H1 (cell line): ENCODE data around the gene DNLZ. TPM values are rescaled to one million over a fixed set of nuclear protein-coding genes. Genes with fewer than 3 reads are reported as not detected.

Experiments used
- CTCF ChIA-PET: fragments of 300-600 bp; sonication (Branson Sonifier 250); formaldehyde crosslinking; loops from one replicate; lab custom pipeline; 2021; ENCODE audit not compliant: partially characterized antibody; lab: Charles Lee
- POLR2A ChIA-PET: fragments of 300-600 bp; sonication (Branson Sonifier 250); formaldehyde crosslinking; loops from one replicate; lab custom pipeline; 2021; ENCODE audit warnings: inconsistent platforms; ENCODE audit not compliant: partially characterized antibody; lab: Charles Lee
- DNase-seq, 2 experiments: peaks; one replicate each; pipeline versions ENCODE4 v3.0.0 to v3.0.0-alpha.2; 2010 to 2022; ENCODE audit warnings: low spot score in 2 of 2, low read depth in 1 of 2, mixed read lengths in 1 of 2
- FAIRE-seq: peaks from 2 replicates; lab custom pipeline; 2011; peaks lifted over from hg19 to GRCh38; lab: Jason Lieb, UNC
- H2AFZ ChIP-seq: 2 replicates; pipeline ENCODE4 v1.8.1; 2012; ENCODE audit warnings: low read length, inconsistent platforms
- H2AK5ac ChIP-seq: 2 replicates; pipeline ENCODE4 v1.6.1; 2013; ENCODE audit warnings: low read depth, low read length
- H2BK120ac ChIP-seq: replicated peaks from 2 replicates; pipeline ENCODE3; 2013; ENCODE audit warnings: low read depth, low read length, inconsistent platforms
- H2BK12ac ChIP-seq: 2 replicates; pipeline ENCODE4 v1.6.1; 2013; ENCODE audit warnings: low read depth, low read length
- H2BK15ac ChIP-seq: 2 replicates; pipeline ENCODE4 v1.6.1; 2013; ENCODE audit warnings: low read length
- H2BK20ac ChIP-seq: 2 replicates; pipeline ENCODE4 v1.6.1; 2013; ENCODE audit warnings: low read length
- H2BK5ac ChIP-seq: 2 replicates; pipeline ENCODE4 v1.6.1; 2013; ENCODE audit warnings: low read depth, low read length
- H3K14ac ChIP-seq: 2 replicates; pipeline ENCODE4 v1.6.1; 2013; ENCODE audit warnings: inconsistent platforms; ENCODE audit not compliant: insufficient read length
- H3K18ac ChIP-seq: 2 replicates; pipeline ENCODE4 v1.6.1; 2013; ENCODE audit warnings: low read length; ENCODE audit errors: extremely low read depth
- H3K23ac ChIP-seq: 2 replicates; pipeline ENCODE4 v1.6.1; 2013; ENCODE audit warnings: inconsistent platforms; ENCODE audit not compliant: insufficient read length
- H3K23me2 ChIP-seq: 2 replicates; pipeline ENCODE4 v1.6.1; 2013; ENCODE audit warnings: low read depth, low read length
- H3K27ac ChIP-seq: 2 replicates; pipeline ENCODE4 v1.6.1; 2011; ENCODE audit warnings: low read depth, low read length, inconsistent platforms
- H3K27me3 ChIP-seq, 4 experiments: replicated peaks in 1 of 4; 1 replicate in 1 of 4; 2 replicates in 3 of 4; pipeline versions ENCODE4 v1.6.1 to v1.8.1; 2011 to 2013; ENCODE audit warnings: low read length in 3 of 4, mild to moderate bottlenecking in 3 of 4, inconsistent platforms in 2 of 4, mixed read lengths in 2 of 4, moderate library complexity in 1 of 4; ENCODE audit not compliant: control insufficient read depth in 3 of 4, insufficient read depth in 3 of 4; ENCODE audit errors: extremely low read depth in 1 of 4
- H3K36me3 ChIP-seq, 4 experiments: 2 replicates each; pipeline versions ENCODE4 v1.6.1 to v1.8.1; 2011 to 2013; ENCODE audit warnings: mild to moderate bottlenecking in 4 of 4, low read length in 3 of 4, moderate library complexity in 2 of 4, control low read depth in 1 of 4, inconsistent platforms in 1 of 4; ENCODE audit not compliant: insufficient read depth in 4 of 4, control insufficient read depth in 2 of 4
- H3K4ac ChIP-seq: replicated peaks from 2 replicates; pipeline ENCODE3; 2013; ENCODE audit warnings: low read length, low read depth, mixed read lengths, inconsistent platforms; ENCODE audit not compliant: insufficient read length
- H3K4me1 ChIP-seq, 4 experiments: replicated peaks in 1 of 4; 1 replicate in 1 of 4; 2 replicates in 3 of 4; pipeline versions ENCODE4 v1.6.1 to v1.8.1; 2011 to 2013; ENCODE audit warnings: low read length in 3 of 4, inconsistent platforms in 2 of 4, mixed read lengths in 1 of 4; ENCODE audit not compliant: insufficient read depth in 4 of 4, control insufficient read depth in 3 of 4
- H3K4me2 ChIP-seq, 2 experiments: 2 replicates each; pipeline versions ENCODE4 v1.6.1 to v1.8.1; 2011 to 2013; ENCODE audit warnings: low read depth in 2 of 2, low read length in 2 of 2, control low read depth in 1 of 2, inconsistent platforms in 1 of 2, mild to moderate bottlenecking in 1 of 2; ENCODE audit not compliant: insufficient read depth in 1 of 2
- H3K4me3 ChIP-seq, 4 experiments: fragments of 200-600, 300-600 bp in 1 of 4; sonication (generic), shearing (Covaris generic), sonication (Bioruptor Twin) in 1 of 4; 2 replicates each; pipeline versions ENCODE4 v1.5.1 to v1.8.1; 2011 to 2016; ENCODE audit warnings: low read length in 4 of 4, low read depth in 3 of 4, control low read depth in 2 of 4, inconsistent platforms in 2 of 4, mild to moderate bottlenecking in 2 of 4, mixed read lengths in 1 of 4, moderate library complexity in 1 of 4; ENCODE audit not compliant: insufficient read depth in 2 of 4; ENCODE audit errors: extremely low read depth in 1 of 4
- H3K56ac ChIP-seq: replicated peaks from 2 replicates; pipeline ENCODE3; 2013; ENCODE audit warnings: low read depth, mild to moderate bottlenecking, mixed read lengths, low read length, inconsistent platforms; ENCODE audit not compliant: insufficient read length
- H3K79me1 ChIP-seq: 2 replicates; pipeline ENCODE4 v1.6.1; 2013; ENCODE audit warnings: low read depth, low read length, control low read depth
- H3K79me2 ChIP-seq, 2 experiments: 2 replicates each; pipeline versions ENCODE4 v1.6.1 to v1.8.1; 2012 to 2013; ENCODE audit warnings: low read length in 2 of 2, mild to moderate bottlenecking in 2 of 2, inconsistent platforms in 1 of 2; ENCODE audit not compliant: insufficient read depth in 2 of 2, control insufficient read depth in 1 of 2
- H3K9ac ChIP-seq, 4 experiments: replicated peaks in 1 of 4; 1 replicate in 1 of 4; 2 replicates in 3 of 4; pipeline versions ENCODE4 v1.6.1 to v1.8.1; 2011 to 2013; ENCODE audit warnings: low read depth in 3 of 4, low read length in 3 of 4, control low read depth in 2 of 4, mild to moderate bottlenecking in 2 of 4, moderate library complexity in 2 of 4, inconsistent platforms in 1 of 4; ENCODE audit errors: extremely low read depth in 1 of 4
- H3K9me3 ChIP-seq, 2 experiments: 2 replicates each; pipeline versions ENCODE4 v1.6.1 to v1.8.1; 2012 to 2013; ENCODE audit warnings: mild to moderate bottlenecking in 2 of 2, moderate library complexity in 2 of 2, control low read depth in 1 of 2, inconsistent platforms in 1 of 2, low read depth in 1 of 2, low read length in 1 of 2, mixed read lengths in 1 of 2; ENCODE audit not compliant: insufficient read depth in 2 of 2
- H4K20me1 ChIP-seq, 2 experiments: replicated peaks in 1 of 2; 2 replicates each; pipeline versions ENCODE3 to v1.8.1; 2011 to 2013; ENCODE audit warnings: inconsistent platforms in 2 of 2, low read length in 2 of 2, mild to moderate bottlenecking in 1 of 2; ENCODE audit not compliant: insufficient read depth in 2 of 2, control insufficient read depth in 1 of 2
- H4K5ac ChIP-seq: 2 replicates; pipeline ENCODE4 v1.6.1; 2013; ENCODE audit warnings: low read length, low read depth, mixed read lengths, inconsistent platforms; ENCODE audit not compliant: insufficient read length
- H4K8ac ChIP-seq: 2 replicates; pipeline ENCODE4 v1.8.0; 2013; ENCODE audit warnings: mild to moderate bottlenecking, moderate library complexity, low read length, inconsistent platforms; ENCODE audit not compliant: insufficient read depth; ENCODE audit errors: extremely low read depth
- H4K91ac ChIP-seq: replicated peaks from 2 replicates; pipeline ENCODE3; 2013; ENCODE audit warnings: low read length, mixed read lengths, inconsistent platforms; ENCODE audit not compliant: insufficient read length
- BACH1 ChIP-seq: IDR thresholded peaks from 2 replicates; pipeline ENCODE4 v1.6.1; 2012; ENCODE audit warnings: low read length, improper control_type of control experiment
- BRCA1 ChIP-seq: IDR thresholded peaks from 2 replicates; pipeline ENCODE4 v1.6.1; 2012; ENCODE audit warnings: low read depth, low read length, improper control_type of control experiment
- KDM1A ChIP-seq: fragments of 200-600, 300-600 bp; sonication (generic); IDR thresholded peaks from 2 replicates; pipeline ENCODE4 v1.7.1; 2016; ENCODE audit warnings: mild to moderate bottlenecking, low read length, borderline replicate concordance
- NANOG ChIP-seq: IDR thresholded peaks from 2 replicates; pipeline ENCODE4 v1.6.1; 2011; ENCODE audit warnings: low read length, low read depth, mild to moderate bottlenecking, inconsistent platforms; ENCODE audit not compliant: insufficient read depth, poor library complexity, severe bottlenecking
- RXRA ChIP-seq: IDR thresholded peaks from 2 replicates; pipeline ENCODE4 v1.6.1; 2011; ENCODE audit warnings: low read depth, mild to moderate bottlenecking, low read length, moderate library complexity; ENCODE audit not compliant: insufficient read depth
- TAF7 ChIP-seq: optimal IDR thresholded peaks from 2 replicates; pipeline ENCODE3; 2011; ENCODE audit warnings: low read depth, mild to moderate bottlenecking, inconsistent platforms, low read length, moderate library complexity, borderline replicate concordance
- WGBS, 2 experiments: shearing (Covaris generic) in 1 of 2; methylation state at CpG; one replicate each; pipeline versions ENCODE4 v1.1.6 to v1.1.7; 2013 to 2015; ENCODE audit warnings: low lambda C conversion rate in 2 of 2, mixed read lengths in 2 of 2, inconsistent platforms in 1 of 2, low coverage in 1 of 2, missing lambda C conversion rate in 1 of 2; ENCODE audit not compliant: insufficient replicate concordance in 2 of 2, insufficient coverage in 1 of 2, insufficient read length in 1 of 2; ENCODE audit errors: extremely low coverage in 1 of 2, missing lambda C conversion rate in 1 of 2; 5-methylcytosine and 5-hydroxymethylcytosine counted together
- polyA plus RNA-seq, 7 experiments: library from polyadenylated mRNA; depleted of rRNA in 3 of 7; stranded (reverse) in 5 of 7; unstranded in 2 of 7; fragments of >200 nt in 5 of 7; fragments of 200-250 nt in 2 of 7; gene quantifications; 1 replicate in 5 of 7; 2 replicates in 1 of 7; 4 replicates in 1 of 7; pipeline versions ENCODE4 v1.2.1 to v1.2.3, GENCODE V29; 2011 to 2013; ENCODE audit warnings: missing spikeins in 2 of 7, mixed read lengths in 2 of 7
- total RNA-seq: library from RNA; stranded (reverse); fragmentation: NEBNext Ultra II Directional; extraction: Animal tissue kit (Norgen Biotek cat#: 25700); gene quantifications from 2 replicates; pipeline ENCODE4 v1.2.1, GENCODE V29; 2021

DNLZ gene
- total and polyA plus RNA-seq, 2 of the 8 experiments (the other 6 are each of a cell fraction or from before 2014, with no cell fraction given), result 11.6 to 17.9 TPM

DNA sequence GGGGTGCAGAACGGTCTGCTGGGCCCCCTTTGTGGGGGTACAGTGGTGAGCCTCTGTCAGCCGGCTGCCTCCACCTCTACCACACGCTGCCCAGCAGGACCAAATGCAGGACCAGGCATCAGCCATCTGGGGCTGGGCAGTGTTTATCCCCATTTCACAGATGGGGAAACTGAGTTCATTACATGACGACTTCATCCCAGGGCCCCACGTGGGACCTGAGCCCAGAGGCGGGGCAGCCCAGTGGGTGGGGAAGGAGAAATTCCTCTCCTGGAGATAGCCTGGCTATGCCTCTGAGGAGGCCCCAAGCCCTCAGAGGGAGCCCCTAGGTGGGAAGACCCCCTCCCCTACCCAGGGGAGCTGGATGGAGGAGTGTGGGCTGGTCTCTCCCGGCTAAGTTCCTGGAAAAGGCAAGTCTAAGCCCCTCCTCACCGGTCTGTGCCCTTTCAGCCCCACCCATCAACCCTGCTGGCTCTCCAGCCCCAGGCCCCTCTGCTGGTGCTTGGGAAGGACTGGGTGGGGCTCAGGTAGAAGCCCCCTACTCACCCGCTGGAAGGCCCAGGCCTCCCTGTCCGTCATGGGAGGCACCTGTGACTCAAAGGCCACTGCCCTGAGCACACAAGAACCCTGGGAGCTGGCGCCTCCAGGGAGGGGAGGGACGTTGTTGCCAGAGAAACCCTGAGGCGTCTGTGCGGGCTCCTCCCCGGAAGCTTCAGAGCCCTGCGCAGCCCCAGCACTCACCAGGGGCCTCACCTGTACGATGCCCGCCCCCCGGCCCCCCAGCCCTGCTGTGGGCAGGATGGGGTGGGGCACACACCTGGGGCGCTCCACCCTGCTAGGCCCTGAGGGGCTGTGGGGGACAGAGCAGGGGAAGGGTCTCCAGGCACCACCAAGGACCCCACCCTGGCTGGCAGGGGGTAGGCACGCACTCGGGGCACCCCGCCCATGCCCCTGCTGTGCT lies 52.2 kb downstream of the DNLZ start:
- peaks cover 13 to 16% of the 10 kb centered on the region in 2 experiments for H3K9me3 ChIP-seq
- H2AK5ac ChIP-seq, result no peak overlapping the region
- H3K36me3 ChIP-seq, result no peaks in the 10 kb centered on the region; a peak in 1 of 8 replicates
- no peak overlapping the region for H3K4ac ChIP-seq
- H2BK5ac ChIP-seq, result no peak overlapping the region
- H2BK20ac ChIP-seq, result no peak overlapping the region
- DNase-seq (no peak), FAIRE-seq (no peak)
- no peak overlapping the region for H3K4me2 ChIP-seq
- no peak overlapping the region for H3K14ac ChIP-seq
- H3K18ac ChIP-seq, result no peak overlapping the region
- H3K79me1 ChIP-seq, result no peaks in the 10 kb centered on the region; the same call in 1 of the 2 replicates
- 0 out of 2 replicates have a peak overlapping the region, but pooled peaks have one; percentile 16 for H2BK15ac ChIP-seq
- H3K79me2 ChIP-seq, result no peaks in the 10 kb centered on the region
- H3K9ac ChIP-seq, result no peak overlapping the region
- H4K8ac ChIP-seq, result peak overlapping the region; percentile 41; the same call in 1 of the 2 replicates
- no peak overlapping the region for H2BK12ac ChIP-seq
- no peak overlapping the region for H3K23ac ChIP-seq
- H2BK120ac ChIP-seq, result no peak overlapping the region
- peaks cover 25% of the 10 kb centered on the region for H3K23me2 ChIP-seq
- no peak for TF ChIP-seq TAF7
- TF ChIP-seq BRCA1, result no peak
- no peak for TF ChIP-seq BACH1
- TF ChIP-seq NANOG, result no peak
- no peak for TF ChIP-seq RXRA
- peak; percentile 69; the same call in 1 of the 2 replicates for TF ChIP-seq KDM1A
- ChIA-PET POLR2A (interaction anchor here (1.0 to 1.5 kb wide), 3 partner anchors 12 to 15 kb away, joined by 3 to 4 read pairs (median 3); no protein-coding TSS in a partner anchor), CTCF (interaction anchor here (0.9 to 4.9 kb wide), 8 partner anchors 12 to 407 kb away, joined by 3 to 46 read pairs (median 8); no protein-coding TSS in a partner anchor)
- 0 out of 7 replicates have a peak, but pooled peaks cover 0 to 3% (median 0%) of the 10 kb centered on the region in 4 experiments for H3K4me1 ChIP-seq
- H3K56ac ChIP-seq, result no peak overlapping the region
- no peak overlapping the region for H2AFZ ChIP-seq
- H4K5ac ChIP-seq, result peak overlapping the region; percentile 35
- H3K27me3 ChIP-seq, result no peaks in the 10 kb centered on the region; a peak in 1 of 7 replicates
- no peak overlapping the region for H3K4me3 ChIP-seq
- 81% methylated on average over 11 of the region's 23 CpGs; no CpG with 5 or more reads in 1 of the 2 experiments for WGBS, 2 experiments
- H3K27ac ChIP-seq, result no peak overlapping the region
- H4K20me1 ChIP-seq, result peaks cover 0 to 20% of the 10 kb centered on the region in 2 experiments
- H4K91ac ChIP-seq, result no peak overlapping the region
